Ovary (tissue), 3 donors: Measurements from ENCODE around the gene SLC25A31.

ENCODE experiments used
- POLR2A ChIP-seq: fragments of 450-650 bp; IDR thresholded peaks from one replicate; pipeline ENCODE4 v1.6.1; 2017; ENCODE audit warnings: antibody characterized with exemption, mild to moderate bottlenecking, moderate library complexity
- TF ChIP-seq, protein P1 (sequence below), 3 donors: fragments of 450-650 bp in 2 of 3; fragments of 200-600 bp in 1 of 3; IDR thresholded peaks; one replicate each; pipeline versions ENCODE4 v1.5.1 to v1.8.0; 2016 to 2022; ENCODE audit warnings: antibody characterized with exemption in 3 of 3, mild to moderate bottlenecking in 1 of 3
- donor health status: DM: no; HTN: no; CAD: no.

DNA sequence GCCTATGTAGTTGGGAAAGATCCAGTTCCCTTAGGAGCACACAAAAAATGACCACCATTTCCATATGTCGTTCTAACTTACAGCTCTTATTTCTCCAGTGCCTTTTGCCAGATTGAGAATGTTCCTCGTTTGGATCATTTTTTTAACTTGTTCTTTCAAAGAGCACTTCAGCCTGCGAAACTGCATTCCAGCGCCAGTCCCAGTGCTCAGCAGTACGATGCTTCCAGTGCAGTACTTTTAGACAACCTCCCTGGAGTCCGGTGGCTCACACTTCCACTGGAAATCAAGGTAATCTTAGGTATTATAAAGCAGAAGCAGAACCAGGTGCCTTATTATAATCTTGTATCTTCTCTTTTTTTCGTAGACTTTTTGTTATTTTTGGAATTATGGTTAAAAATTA is 42.6 kb upstream of the SLC25A31 start:
- TF ChIP-seq, protein P1, sequence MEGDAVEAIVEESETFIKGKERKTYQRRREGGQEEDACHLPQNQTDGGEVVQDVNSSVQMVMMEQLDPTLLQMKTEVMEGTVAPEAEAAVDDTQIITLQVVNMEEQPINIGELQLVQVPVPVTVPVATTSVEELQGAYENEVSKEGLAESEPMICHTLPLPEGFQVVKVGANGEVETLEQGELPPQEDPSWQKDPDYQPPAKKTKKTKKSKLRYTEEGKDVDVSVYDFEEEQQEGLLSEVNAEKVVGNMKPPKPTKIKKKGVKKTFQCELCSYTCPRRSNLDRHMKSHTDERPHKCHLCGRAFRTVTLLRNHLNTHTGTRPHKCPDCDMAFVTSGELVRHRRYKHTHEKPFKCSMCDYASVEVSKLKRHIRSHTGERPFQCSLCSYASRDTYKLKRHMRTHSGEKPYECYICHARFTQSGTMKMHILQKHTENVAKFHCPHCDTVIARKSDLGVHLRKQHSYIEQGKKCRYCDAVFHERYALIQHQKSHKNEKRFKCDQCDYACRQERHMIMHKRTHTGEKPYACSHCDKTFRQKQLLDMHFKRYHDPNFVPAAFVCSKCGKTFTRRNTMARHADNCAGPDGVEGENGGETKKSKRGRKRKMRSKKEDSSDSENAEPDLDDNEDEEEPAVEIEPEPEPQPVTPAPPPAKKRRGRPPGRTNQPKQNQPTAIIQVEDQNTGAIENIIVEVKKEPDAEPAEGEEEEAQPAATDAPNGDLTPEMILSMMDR (IDR thresholded peaks at IDR 0.05): no peak
- TF ChIP-seq POLR2A: no peak
